A549 (cell line): ENCODE measurements around the gene LRRIQ4.

Source experiments
- CTCF ChIP-seq: fragments of >200 bp; sonication (Bioruptor Twin); formaldehyde crosslinking; IDR thresholded peaks from 3 replicates; pipeline ENCODE4 v1.5.1; 2016
- EHMT2 ChIP-seq: fragments of 200-600 bp; sonication (generic); IDR thresholded peaks from 2 replicates; pipeline ENCODE4 v1.6.1; 2016; ENCODE audit warnings: antibody characterized with exemption, low read depth, mild to moderate bottlenecking, moderate library complexity
- JUN ChIP-seq, 2 experiments: fragments of >200 bp; sonication (Bioruptor Twin); formaldehyde crosslinking; IDR thresholded peaks; 2 replicates in 1 of 2; 3 replicates in 1 of 2; pipeline ENCODE4 v1.6.1; 2016 to 2017
- JUNB ChIP-seq: fragments of >200 bp; sonication (Bioruptor Twin); formaldehyde crosslinking; IDR thresholded peaks from 2 replicates; pipeline ENCODE4 v1.6.1; 2016
- PBX3 ChIP-seq: IDR thresholded peaks from 2 replicates; pipeline ENCODE4 v1.6.1; 2012
- POLR2A ChIP-seq: IDR thresholded peaks from 2 replicates; pipeline ENCODE4 v1.6.1; 2012; ENCODE audit warnings: mild to moderate bottlenecking, low read length
- RAD21 ChIP-seq, 2 experiments: fragments of >200 bp in 1 of 2; sonication (Bioruptor Twin) in 1 of 2; formaldehyde crosslinking in 1 of 2; IDR thresholded peaks in 1 of 2; conservative IDR thresholded peaks in 1 of 2; 2 replicates in 1 of 2; 3 replicates in 1 of 2; pipeline ENCODE4 v1.6.1; 2012 to 2018; ENCODE audit warnings: inconsistent platforms in 1 of 2
- RCOR1 ChIP-seq: fragments of 150-350 bp; IDR thresholded peaks from 2 replicates; pipeline ENCODE4 v1.6.1; 2014; ENCODE audit warnings: antibody characterized with exemption, low read length, low read depth
- RFX5 ChIP-seq: fragments of 450-650 bp; IDR thresholded peaks from 2 replicates; pipeline ENCODE4 v1.7.1; 2014; ENCODE audit warnings: antibody characterized with exemption, mild to moderate bottlenecking, moderate library complexity
- USF2 ChIP-seq: fragments of 450-650 bp; IDR thresholded peaks from 2 replicates; pipeline ENCODE4 v1.6.1; 2014; ENCODE audit warnings: antibody characterized with exemption
- ZC3H11A ChIP-seq: fragments of 450-650 bp; IDR thresholded peaks from 2 replicates; pipeline ENCODE4 v1.6.1; 2014; ENCODE audit warnings: antibody characterized with exemption, mild to moderate bottlenecking

GRCh38 chr3:169827712-169828111, 15.0 kb downstream of the LRRIQ4 start:
- TF ChIP-seq CTCF (no peak), ZC3H11A (no peak), POLR2A (no peak), RAD21 (conservative IDR thresholded peaks at IDR 0.05 in 1 of 2, IDR thresholded peaks at IDR 0.05 in 1 of 2) (no peak), RFX5 (no peak), USF2 (no peak), EHMT2 (no peak), JUN (IDR thresholded peaks at IDR 0.05) (no peak), JUNB (no peak), PBX3 (no peak), RCOR1 (no peak)
